ENCODE data around the gene MDC1.

The MDC1 gene

GRCh38 chr6:30719791-30720737 is 3.0 kb upstream of the MDC1 start, which contains the start of gene TUBB (continued):
- TF ChIP-seq INSM2 (tag by site-specific recombination; IDR thresholded peaks at IDR 0.05), result 0 out of 2 replicates have a peak, but pooled peaks have one; percentile 28
- TF ChIP-seq ZNF596 (tag by site-specific recombination; IDR thresholded peaks at IDR 0.05), result no peak
- no peak for TF ChIP-seq ZNF324 (tag by site-specific recombination; IDR thresholded peaks at IDR 0.05)
- no peak for TF ChIP-seq GLIS1 (tag by site-specific recombination; IDR thresholded peaks at IDR 0.05)
- TF ChIP-seq, protein P1, sequence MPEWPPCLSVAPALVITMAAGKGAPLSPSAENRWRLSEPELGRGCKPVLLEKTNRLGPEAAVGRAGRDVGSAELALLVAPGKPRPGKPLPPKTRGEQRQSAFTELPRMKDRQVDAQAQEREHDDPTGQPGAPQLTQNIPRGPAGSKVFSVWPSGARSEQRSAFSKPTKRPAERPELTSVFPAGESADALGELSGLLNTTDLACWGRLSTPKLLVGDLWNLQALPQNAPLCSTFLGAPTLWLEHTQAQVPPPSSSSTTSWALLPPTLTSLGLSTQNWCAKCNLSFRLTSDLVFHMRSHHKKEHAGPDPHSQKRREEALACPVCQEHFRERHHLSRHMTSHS (tag by site-specific recombination; IDR thresholded peaks at IDR 0.05), result no peak
- peak; percentile 82 for TF ChIP-seq IKZF3 (tag by site-specific recombination; IDR thresholded peaks at IDR 0.05)
- TF ChIP-seq GLI2 (tag by site-specific recombination; IDR thresholded peaks at IDR 0.05; ENCODE audit: borderline replicate concordance, low read depth), result no peak
- no peak for TF ChIP-seq ZFP3 (tag by site-specific recombination; IDR thresholded peaks at IDR 0.05; ENCODE audit: low read depth)
- no peak for TF ChIP-seq ZNF707 (tag by site-specific recombination; IDR thresholded peaks at IDR 0.05)
- peak; percentile 98 for TF ChIP-seq ZBTB17 (tag by site-specific recombination; IDR thresholded peaks at IDR 0.05)
- peak; percentile 98 for TF ChIP-seq SP2 (tag by site-specific recombination; IDR thresholded peaks at IDR 0.05)
- TF ChIP-seq ZNF335 (tag by site-specific recombination; conservative IDR thresholded peaks at IDR 0.05), result peak; percentile 82
- no peak for TF ChIP-seq ZNF155 (tag by site-specific recombination; IDR thresholded peaks at IDR 0.05)
- 0 out of 2 replicates have a peak, but pooled peaks have one; percentile 60 for TF ChIP-seq YY2 (tag by site-specific recombination; IDR thresholded peaks at IDR 0.05)
- no peak for TF ChIP-seq BCL11A (tag by site-specific recombination; IDR thresholded peaks at IDR 0.05; ENCODE audit: low read depth)
- TF ChIP-seq ZNF239 (tag by site-specific recombination; IDR thresholded peaks at IDR 0.05), result no peak
- no peak for TF ChIP-seq OVOL3 (tag by site-specific recombination; IDR thresholded peaks at IDR 0.05)
- TF ChIP-seq ZBTB20 (tag by site-specific recombination; IDR thresholded peaks at IDR 0.05), result peak; percentile 45; the same call in 1 of the 2 replicates
- peak; percentile 20; the same call in 1 of the 2 replicates for TF ChIP-seq MZF1 (tag by site-specific recombination; IDR thresholded peaks at IDR 0.05; ENCODE audit: borderline replicate concordance)
- TF ChIP-seq KLF7 (tag by site-specific recombination; IDR thresholded peaks at IDR 0.05; ENCODE audit: borderline replicate concordance), result 0 out of 2 replicates have a peak, but pooled peaks have one; percentile 32
- TF ChIP-seq SETDB1 (IDR thresholded peaks at IDR 0.05; ENCODE audit: insufficient read length, low read length), result no peak
- TF ChIP-seq WT1 (tag by site-specific recombination; IDR thresholded peaks at IDR 0.05), result no peak; the same call in 1 of the 2 replicates
- TF ChIP-seq KLF10 (tag by site-specific recombination; IDR thresholded peaks at IDR 0.05), result peak; percentile 38; the same call in 1 of the 2 replicates
- no peak for TF ChIP-seq TCF7L2 (IDR thresholded peaks at IDR 0.05; ENCODE audit: borderline replicate concordance, low read depth, low read length)
- TF ChIP-seq ZNF571 (tag by site-specific recombination; IDR thresholded peaks at IDR 0.05), result no peak
- TF ChIP-seq ZNF391 (tag by site-specific recombination; IDR thresholded peaks at IDR 0.05; ENCODE audit: borderline replicate concordance, low read depth), result no peak
- TF ChIP-seq ZNF138 (tag by site-specific recombination; IDR thresholded peaks at IDR 0.05; ENCODE audit: borderline replicate concordance), result no peak
- TF ChIP-seq ZBTB26 (tag by site-specific recombination; optimal IDR thresholded peaks at IDR 0.05), result peak; percentile 96
- TF ChIP-seq ZNF366 (tag by site-specific recombination; conservative IDR thresholded peaks at IDR 0.05), result peak; percentile 96
- TF ChIP-seq, protein P2, sequence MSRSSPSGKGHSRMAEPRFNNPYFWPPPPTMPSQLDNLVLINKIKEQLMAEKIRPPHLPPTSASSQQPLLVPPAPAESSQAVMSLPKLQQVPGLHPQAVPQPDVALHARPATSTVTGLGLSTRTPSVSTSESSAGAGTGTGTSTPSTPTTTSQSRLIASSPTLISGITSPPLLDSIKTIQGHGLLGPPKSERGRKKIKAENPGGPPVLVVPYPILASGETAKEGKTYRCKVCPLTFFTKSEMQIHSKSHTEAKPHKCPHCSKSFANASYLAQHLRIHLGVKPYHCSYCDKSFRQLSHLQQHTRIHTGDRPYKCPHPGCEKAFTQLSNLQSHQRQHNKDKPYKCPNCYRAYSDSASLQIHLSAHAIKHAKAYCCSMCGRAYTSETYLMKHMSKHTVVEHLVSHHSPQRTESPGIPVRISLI (tag by site-specific recombination; IDR thresholded peaks at IDR 0.05), result peak; percentile 71
- peak; percentile 79 for TF ChIP-seq KLF9 (tag by site-specific recombination; IDR thresholded peaks at IDR 0.05; ENCODE audit: low read depth)
- TF ChIP-seq HOXA7 (CRISPR knock-in tag; IDR thresholded peaks at IDR 0.05; ENCODE audit: borderline replicate concordance), result no peak
- TF ChIP-seq, protein P3, sequence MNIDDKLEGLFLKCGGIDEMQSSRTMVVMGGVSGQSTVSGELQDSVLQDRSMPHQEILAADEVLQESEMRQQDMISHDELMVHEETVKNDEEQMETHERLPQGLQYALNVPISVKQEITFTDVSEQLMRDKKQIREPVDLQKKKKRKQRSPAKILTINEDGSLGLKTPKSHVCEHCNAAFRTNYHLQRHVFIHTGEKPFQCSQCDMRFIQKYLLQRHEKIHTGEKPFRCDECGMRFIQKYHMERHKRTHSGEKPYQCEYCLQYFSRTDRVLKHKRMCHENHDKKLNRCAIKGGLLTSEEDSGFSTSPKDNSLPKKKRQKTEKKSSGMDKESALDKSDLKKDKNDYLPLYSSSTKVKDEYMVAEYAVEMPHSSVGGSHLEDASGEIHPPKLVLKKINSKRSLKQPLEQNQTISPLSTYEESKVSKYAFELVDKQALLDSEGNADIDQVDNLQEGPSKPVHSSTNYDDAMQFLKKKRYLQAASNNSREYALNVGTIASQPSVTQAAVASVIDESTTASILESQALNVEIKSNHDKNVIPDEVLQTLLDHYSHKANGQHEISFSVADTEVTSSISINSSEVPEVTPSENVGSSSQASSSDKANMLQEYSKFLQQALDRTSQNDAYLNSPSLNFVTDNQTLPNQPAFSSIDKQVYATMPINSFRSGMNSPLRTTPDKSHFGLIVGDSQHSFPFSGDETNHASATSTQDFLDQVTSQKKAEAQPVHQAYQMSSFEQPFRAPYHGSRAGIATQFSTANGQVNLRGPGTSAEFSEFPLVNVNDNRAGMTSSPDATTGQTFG (tag by site-specific recombination; IDR thresholded peaks at IDR 0.05; ENCODE audit: borderline replicate concordance), result no peak
